SK-N-SH treated with all-trans-retinoic acid at 6 μM for 48 hours (cell line): ENCODE measurements around the gene ZNF599.

Source experiments
- ARNTL ChIP-seq: fragments of 450-650 bp; formaldehyde crosslinking; IDR thresholded peaks from 2 replicates; pipeline ENCODE4 v1.5.0; 2020; ENCODE audit warnings: low read depth, mild to moderate bottlenecking, moderate library complexity, borderline replicate concordance
- CREB5 ChIP-seq: fragments of 250-450 bp; sonication (Bioruptor Pico); IDR thresholded peaks from 2 replicates; pipeline ENCODE4 v1.5.1; 2020; ENCODE audit warnings: low read depth, mild to moderate bottlenecking, moderate library complexity
- CSDC2 ChIP-seq: fragments of 250-450 bp; sonication (Bioruptor Pico); IDR thresholded peaks from 2 replicates; pipeline ENCODE4 v1.5.0; 2020; ENCODE audit warnings: mild to moderate bottlenecking, moderate library complexity
- GLIS3 ChIP-seq: fragments of 250-450 bp; sonication (Bioruptor Pico); IDR thresholded peaks from 2 replicates; pipeline ENCODE4 v1.5.0; 2020; ENCODE audit warnings: mild to moderate bottlenecking, moderate library complexity
- ISL1 ChIP-seq: fragments of 250-450 bp; sonication (Bioruptor Pico); IDR thresholded peaks from 2 replicates; pipeline ENCODE4 v2.1.2; 2022; ENCODE audit warnings: mild to moderate bottlenecking, moderate library complexity
- PATZ1 ChIP-seq: fragments of 250-450 bp; sonication (Bioruptor Pico); IDR thresholded peaks from 2 replicates; pipeline ENCODE4 v1.8.0; 2020; ENCODE audit warnings: mild to moderate bottlenecking, moderate library complexity, borderline replicate concordance
- ZC3H10 ChIP-seq: fragments of 250-450 bp; sonication (Bioruptor Pico); IDR thresholded peaks from 2 replicates; pipeline ENCODE4 v1.5.1; 2021; ENCODE audit warnings: mild to moderate bottlenecking, moderate library complexity
- ZFP3 ChIP-seq: fragments of 250-450 bp; sonication (Bioruptor Pico); IDR thresholded peaks from 2 replicates; pipeline ENCODE4 v1.5.0; 2020; ENCODE audit warnings: mild to moderate bottlenecking, moderate library complexity
- ZFP30 ChIP-seq: fragments of 450-650 bp; formaldehyde crosslinking; IDR thresholded peaks from 2 replicates; pipeline ENCODE4 v1.5.0; 2022; ENCODE audit warnings: mild to moderate bottlenecking, moderate library complexity
- ZNF8 ChIP-seq: fragments of 450-650 bp; formaldehyde crosslinking; IDR thresholded peaks from 2 replicates; pipeline ENCODE4 v1.5.0; 2020; ENCODE audit warnings: mild to moderate bottlenecking, moderate library complexity
- TF ChIP-seq, protein P1 (sequence below): fragments of 250-450 bp; sonication (Bioruptor Pico); IDR thresholded peaks from 2 replicates; pipeline ENCODE4 v1.5.0; 2020; ENCODE audit warnings: mild to moderate bottlenecking, moderate library complexity

- TF ChIP-seq ZFP30 (CRISPR knock-in tag) = no peak
- no peak for TF ChIP-seq ARNTL (CRISPR knock-in tag)
- TF ChIP-seq GLIS3 (CRISPR knock-in tag) = no peak
- TF ChIP-seq ZC3H10 = no peak
- TF ChIP-seq, protein P1, sequence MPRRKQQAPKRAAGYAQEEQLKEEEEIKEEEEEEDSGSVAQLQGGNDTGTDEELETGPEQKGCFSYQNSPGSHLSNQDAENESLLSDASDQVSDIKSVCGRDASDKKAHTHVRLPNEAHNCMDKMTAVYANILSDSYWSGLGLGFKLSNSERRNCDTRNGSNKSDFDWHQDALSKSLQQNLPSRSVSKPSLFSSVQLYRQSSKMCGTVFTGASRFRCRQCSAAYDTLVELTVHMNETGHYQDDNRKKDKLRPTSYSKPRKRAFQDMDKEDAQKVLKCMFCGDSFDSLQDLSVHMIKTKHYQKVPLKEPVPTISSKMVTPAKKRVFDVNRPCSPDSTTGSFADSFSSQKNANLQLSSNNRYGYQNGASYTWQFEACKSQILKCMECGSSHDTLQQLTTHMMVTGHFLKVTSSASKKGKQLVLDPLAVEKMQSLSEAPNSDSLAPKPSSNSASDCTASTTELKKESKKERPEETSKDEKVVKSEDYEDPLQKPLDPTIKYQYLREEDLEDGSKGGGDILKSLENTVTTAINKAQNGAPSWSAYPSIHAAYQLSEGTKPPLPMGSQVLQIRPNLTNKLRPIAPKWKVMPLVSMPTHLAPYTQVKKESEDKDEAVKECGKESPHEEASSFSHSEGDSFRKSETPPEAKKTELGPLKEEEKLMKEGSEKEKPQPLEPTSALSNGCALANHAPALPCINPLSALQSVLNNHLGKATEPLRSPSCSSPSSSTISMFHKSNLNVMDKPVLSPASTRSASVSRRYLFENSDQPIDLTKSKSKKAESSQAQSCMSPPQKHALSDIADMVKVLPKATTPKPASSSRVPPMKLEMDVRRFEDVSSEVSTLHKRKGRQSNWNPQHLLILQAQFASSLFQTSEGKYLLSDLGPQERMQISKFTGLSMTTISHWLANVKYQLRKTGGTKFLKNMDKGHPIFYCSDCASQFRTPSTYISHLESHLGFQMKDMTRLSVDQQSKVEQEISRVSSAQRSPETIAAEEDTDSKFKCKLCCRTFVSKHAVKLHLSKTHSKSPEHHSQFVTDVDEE (CRISPR knock-in tag) = no peak
- no peak for TF ChIP-seq PATZ1 (CRISPR knock-in tag)
- no peak for TF ChIP-seq ZNF8 (CRISPR knock-in tag)
- TF ChIP-seq ZFP3 (CRISPR knock-in tag) = no peak
- no peak for TF ChIP-seq CSDC2 (CRISPR knock-in tag)
- TF ChIP-seq CREB5 (CRISPR knock-in tag) = no peak
- TF ChIP-seq ISL1 (CRISPR knock-in tag) = no peak
These were observed 6.6 kb upstream of the ZNF599 start for GRCh38 chr19:34779652-34780051.
